SW480 (cell line): ENCODE results near the gene MRPS21.

Source experiments
- DNase-seq: peaks from one replicate; pipeline ENCODE4 v3.0.0-alpha.2; 2016; ENCODE audit warnings: low spot score

The MRPS21 gene

DNA sequence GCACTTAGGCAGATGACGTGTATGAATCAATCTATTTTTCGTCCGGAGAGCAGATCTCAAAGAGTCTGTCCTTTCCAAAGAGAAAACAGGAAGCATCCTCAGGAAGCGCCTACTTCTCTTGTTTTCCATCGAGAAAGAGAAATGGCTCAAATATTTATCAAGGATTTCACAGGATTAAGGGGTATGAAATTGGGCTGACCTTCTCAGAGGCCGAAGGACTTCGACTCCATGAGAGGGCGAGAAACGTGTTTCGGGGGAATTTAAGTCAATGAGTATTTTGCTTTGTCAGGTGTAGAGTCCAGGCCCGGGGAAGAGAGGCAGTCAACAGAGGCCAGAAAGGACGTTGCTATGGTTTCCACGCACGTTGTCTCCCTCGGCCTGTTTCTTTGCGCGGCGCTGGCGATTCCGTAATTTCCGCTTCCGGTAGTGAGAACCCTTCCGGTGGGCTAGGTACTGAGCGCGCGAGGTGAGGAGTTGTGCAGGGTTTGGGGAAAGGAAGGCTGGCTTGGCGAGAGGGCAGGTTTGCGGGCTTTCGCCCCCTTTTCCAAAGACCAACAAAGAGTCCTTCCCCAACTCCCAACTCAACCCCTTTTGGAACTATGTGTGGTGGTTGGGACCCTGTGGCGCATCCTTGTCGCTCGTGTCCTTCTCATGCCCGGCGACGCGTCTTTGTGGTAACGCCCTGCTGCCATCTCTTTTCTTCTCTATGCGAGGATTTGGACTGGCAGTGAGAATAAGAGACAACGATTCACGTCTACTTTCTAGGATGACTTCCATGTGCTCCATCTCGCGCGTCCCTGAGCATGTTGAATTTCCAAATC lies at the start of gene MRPS21:
Gene MRPS21, plus strand, starts transcription at position 429 of the 821 bp plus-strand sequence. CDS start 506 bp downstream, outside the sequence.
- DNase-seq: peak; percentile 51

DNA sequence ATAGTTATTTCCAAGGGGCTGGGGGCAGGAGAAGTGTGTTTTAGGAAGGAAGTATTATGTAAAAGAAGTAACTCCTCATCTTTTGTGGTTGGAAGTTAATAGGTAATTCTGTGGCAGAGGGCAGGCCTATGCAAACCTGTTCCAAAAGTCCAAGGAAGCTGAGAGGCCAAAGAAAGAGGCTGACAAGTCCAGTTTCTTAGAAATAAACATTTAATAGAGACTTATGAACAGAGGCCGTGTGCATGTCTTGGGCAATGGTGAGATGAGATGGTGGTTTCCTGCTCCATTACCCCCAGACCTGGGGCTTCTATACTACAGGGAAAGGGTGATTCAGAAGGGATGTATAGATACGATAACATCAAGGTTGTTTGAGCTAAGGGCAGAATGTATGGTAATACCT lies 43.7 kb upstream of the MRPS21 start:
- no peak for DNase-seq

DNA sequence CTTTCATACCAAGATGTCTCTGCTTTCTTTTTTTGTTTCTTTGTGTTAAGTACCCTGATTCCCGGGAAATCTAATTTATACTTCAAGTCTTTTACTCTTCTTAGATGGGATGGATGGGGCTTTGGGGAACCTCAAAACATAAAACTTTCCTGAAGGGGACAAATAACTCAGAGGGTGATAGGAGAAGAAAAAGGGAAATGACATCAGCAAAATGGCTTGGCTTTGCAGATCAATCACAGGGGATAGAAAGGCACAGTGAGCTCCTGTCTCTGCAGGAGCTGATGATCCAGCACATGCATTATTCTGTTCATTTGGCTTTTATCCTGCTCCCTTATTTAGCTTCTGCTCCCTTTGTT lies 37.5 kb upstream of the MRPS21 start:
- DNase-seq: no peak

DNA sequence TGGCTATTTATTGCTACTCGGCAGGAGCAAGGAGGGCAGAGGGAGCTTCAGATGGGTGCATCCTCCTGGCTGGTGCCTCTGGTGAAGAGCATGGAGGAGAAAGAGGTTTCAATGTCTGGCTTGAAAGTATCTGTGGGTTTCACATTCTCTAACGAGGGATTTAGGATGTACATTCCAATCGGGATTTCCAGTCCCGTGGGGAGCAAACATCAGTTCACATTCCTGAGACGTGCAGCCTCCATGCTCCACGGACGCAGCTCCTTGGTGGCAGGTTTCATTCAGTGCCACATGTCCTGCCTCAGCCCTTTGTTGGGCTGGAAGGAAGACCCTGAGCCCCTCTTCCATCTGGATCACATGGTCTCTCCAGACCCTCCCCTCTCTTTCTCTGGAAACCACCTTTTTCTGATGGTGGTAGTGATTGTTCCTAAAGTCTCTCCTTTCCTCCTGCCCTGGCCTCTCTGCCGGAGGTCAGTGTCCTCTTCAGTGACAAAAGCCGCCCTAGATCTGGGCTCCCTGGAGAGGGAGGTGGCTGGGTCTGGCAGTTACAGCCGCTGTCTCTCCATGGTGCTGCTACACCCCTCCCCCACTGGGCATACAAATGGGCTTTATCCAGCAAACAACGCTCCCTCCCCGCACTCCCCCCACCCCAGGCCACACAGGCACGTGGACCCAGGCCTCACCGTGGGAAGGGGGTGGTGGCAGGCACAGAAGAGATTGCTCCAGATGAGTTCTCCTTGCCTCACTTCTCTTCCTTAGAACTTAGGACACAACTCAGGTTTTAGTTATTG lies 36.9 kb upstream of the MRPS21 start:
- DNase-seq: no peak

DNA sequence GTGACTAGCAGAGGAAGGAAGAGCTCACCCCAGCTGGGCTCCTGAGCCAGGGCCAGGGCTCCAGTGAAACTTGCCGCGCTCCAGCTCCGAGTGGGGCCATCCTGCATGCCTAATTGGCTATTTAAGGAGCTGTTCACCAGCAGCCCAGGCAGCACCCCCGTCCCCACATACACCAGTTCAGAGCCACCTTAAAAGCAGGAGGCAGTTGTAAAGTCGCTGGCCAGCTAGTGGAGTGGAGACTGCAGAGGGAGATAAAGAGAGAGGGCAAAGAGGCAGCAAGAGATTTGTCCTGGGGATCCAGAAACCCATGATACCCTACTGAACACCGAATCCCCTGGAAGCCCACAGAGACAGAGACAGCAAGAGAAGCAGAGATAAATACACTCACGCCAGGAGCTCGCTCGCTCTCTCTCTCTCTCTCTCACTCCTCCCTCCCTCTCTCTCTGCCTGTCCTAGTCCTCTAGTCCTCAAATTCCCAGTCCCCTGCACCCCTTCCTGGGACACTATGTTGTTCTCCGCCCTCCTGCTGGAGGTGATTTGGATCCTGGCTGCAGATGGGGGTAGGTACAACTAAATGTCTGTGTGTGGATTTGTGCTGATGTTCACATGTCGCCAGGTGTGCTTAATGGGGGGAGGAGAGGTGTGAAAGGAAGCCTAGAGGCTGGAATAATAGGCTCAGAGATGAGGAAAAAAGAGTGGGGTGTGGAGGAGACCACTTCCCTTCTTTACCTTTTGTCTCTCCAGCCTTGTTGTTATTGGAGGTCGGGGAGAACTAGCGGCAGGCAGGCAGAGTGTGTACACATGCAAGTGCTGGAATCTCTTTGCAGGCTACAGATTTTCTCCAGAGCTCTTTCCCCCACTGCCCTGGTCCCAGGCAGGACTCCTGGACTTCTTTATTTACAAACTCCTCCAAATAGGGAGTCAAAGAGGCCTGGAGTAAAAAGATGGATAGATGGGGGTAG lies 35.8 kb upstream of the MRPS21 start, which contains the start of gene CA14:
Gene CA14, plus strand, starts transcription at position 151 of the 962 bp plus-strand sequence. Its CDS starts 355 bp downstream, at position 506.
- DNase-seq: no peak

DNA sequence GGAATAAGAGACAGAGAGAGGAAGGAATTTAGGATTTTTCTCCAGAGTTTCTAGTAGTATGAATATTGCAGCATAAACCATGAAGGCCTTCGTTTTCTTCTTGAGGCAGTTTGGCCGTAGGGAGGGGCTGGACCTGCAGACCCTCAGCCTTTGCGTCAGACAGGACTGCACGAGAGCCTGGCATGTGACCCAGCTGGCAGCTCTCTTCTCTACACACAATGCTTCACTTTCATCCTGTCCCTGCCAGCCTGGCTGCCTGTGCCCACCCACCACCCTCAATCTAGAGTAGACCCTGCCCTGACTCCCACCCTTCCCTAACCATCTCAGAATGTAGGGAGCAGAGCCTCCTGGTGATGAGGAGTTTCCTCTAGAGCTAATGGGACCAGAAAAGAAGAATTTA lies 34.4 kb upstream of the MRPS21 start:
- DNase-seq: no peak

DNA sequence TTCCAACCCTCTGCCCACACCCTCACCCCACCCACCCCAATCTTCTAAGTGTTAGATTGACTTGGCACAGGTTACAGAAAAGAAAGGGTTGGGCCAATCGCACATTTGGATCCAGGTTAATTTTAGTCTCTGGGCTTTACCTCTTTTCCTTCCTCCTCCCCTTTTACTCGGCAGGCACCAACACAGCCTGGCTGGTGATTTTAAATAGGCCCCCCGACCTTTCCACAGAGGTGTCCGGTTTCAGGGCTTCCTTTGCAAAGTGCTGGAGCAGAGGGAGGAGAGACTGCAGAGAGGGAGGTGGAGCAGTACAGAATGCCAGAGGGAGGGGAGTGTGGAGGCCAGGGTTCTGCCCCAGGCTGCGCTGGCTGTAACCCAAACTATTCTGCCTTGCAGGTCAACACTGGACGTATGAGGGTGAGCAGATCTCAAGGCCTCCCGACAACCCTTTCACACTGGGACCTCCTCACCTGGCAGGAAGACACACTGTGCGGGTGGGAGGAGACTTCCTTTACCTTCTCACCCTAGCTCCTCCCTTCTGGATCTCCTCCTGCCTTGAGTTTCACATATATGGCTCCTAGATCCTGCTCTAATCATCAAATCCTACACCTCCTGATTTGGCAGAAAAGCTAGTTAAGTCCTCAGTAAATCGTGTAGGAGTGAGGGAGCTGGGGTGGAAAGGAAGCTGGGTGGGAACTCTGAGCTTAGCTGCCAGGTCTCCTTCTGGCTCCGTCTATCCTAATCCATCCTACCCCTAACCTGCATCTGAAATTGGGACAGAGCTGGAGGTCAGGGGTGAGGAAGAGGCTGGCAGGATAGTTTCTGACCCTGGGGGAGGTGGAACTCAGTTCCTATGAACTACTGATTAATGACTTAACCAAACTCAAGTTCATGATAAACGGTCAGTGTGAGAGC lies 33.6 kb upstream of the MRPS21 start:
- peak; percentile 53 for DNase-seq

DNA sequence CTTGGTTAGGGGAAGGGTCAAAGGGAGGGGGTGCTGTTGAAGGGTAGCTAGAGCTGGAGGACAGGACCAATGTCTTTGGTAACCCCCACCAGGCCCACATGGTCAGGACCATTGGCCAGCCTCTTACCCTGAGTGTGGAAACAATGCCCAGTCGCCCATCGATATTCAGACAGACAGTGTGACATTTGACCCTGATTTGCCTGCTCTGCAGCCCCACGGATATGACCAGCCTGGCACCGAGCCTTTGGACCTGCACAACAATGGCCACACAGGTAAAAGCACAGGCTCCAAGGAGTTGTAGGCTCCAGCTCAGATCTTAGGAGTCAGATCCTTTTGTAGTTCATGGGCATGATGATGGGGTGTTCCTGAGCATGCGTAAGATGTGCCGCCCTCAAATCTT lies 32.3 kb upstream of the MRPS21 start:
- DNase-seq: no peak

DNA sequence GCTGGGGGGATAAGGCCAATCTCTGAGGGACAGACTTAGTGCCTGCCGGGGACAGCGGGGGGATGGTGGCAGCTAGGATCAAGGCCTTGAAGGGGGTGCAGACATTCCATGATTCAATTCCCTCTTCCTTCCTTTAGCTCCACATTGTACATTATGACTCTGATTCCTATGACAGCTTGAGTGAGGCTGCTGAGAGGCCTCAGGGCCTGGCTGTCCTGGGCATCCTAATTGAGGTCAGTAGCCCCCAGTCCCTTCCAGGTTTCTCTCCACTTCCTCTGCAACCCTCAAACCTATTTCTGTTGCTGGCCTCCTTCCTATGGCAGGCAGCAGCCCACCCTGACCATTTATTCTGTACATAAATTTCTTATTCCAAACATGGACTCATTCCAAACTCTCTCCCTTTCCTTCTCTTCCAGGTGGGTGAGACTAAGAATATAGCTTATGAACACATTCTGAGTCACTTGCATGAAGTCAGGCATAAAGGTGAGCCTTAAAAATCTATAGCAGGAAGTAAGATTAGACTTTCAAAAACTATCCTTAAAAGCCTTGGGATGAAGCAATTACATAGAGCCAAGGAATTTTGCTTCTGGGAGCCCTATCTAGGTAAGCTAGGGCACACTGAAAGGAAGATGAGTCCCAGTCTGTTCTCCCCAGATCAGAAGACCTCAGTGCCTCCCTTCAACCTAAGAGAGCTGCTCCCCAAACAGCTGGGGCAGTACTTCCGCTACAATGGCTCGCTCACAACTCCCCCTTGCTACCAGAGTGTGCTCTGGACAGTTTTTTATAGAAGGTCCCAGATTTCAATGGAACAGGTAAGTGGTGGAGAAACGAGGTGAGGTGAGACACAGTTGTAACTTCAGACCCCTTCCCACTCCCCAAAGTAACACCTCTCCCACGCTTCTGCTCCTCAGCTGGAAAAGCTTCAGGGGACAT lies 31.0 kb upstream of the MRPS21 start:
- DNase-seq: no peak

DNA sequence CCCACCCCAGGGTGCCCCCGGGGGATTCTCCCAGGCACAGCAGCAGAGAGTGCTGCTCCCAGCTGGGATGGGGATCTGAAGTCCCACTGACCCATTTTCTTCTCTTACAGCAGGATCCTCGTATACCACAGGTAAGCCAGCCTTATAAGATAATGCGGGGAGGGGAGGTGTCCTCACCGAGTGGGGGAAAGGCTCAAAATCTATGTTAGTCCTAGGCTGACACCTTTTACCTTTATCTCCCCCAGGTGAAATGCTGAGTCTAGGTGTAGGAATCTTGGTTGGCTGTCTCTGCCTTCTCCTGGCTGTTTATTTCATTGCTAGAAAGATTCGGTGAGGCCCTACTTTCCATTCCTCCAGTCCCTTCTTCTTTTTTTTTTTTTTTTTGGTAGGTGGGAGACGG lies 30.1 kb upstream of the MRPS21 start:
- DNase-seq: no peak

DNA sequence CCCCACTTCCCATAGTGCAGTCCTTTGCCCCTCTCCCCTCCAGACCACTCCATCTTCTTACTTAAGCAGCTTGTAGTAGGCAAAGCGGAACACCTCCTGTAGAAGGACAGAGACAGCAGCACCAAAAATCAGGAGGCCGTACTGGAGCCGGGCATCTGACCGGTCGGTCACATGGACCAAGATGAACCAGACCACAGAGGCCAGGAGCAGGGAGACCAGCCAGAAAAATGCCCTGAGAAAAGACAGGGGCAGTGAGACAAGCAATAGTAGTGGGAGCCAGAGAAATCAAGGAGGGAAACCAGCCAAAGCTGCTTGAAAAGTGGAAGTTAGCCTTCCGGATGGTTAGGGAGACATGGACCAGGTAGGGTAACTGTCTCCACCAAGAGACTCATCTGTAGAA lies 25.8 kb upstream of the MRPS21 start:
- DNase-seq: no peak

DNA sequence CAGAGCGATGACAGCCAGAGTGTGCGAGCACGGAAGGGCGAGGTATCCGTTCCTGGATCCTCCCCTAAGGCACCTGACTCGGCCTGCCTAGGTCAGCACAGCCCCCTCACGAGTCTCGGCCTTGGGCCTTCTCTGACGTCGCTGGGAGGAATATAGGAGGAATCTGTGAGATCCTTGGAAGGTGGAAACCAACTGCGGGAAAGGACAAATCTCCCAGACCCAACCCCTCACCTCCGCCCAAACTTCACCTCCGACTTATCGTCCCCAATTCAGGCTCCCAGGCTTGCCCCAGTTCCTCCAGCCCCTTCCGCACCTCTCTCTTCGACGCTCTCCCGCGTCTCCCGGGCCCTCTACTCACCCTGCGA lies 25.3 kb upstream of the MRPS21 start:
- peak; percentile 8 for DNase-seq

DNA sequence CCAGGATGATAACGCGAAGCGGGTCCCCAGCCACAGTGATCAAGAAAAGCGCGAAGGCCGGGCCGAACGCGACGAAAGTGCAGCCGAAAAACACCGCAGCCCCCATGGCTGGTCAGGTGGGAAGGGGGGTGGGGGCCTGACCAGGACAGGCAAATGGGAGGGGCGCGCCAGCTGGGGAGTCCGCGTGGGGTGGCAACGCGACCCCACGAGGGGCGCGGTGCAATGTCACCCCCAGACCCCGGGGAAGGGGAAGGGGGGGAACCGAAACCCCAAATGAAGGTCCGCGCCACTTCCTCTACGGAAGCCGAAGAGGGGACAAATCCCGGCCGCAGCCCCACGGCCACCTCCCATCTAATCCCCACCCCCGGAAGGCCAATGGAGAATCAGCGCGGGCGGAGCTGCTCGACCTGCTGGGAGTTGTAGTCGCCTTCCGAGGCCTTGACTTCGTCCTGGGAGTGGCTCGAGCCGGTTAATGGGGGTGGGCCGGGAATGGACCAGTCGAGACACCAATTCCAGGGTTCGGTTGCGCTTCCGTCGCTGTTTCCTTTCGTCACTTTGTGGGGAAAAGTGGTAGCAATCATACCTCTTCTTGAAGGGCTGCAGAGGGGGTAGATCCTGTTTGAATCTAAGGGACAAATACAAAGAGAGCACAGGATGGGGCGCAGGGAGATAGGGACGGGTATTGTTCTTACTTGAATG lies 24.8 kb upstream of the MRPS21 start, which contains the start of gene APH1A:
Gene APH1A, minus strand, starts transcription at position 312 of the 699 bp plus-strand sequence. Its CDS starts 206 bp downstream, at position 106.
- peak; percentile 92 for DNase-seq

DNA sequence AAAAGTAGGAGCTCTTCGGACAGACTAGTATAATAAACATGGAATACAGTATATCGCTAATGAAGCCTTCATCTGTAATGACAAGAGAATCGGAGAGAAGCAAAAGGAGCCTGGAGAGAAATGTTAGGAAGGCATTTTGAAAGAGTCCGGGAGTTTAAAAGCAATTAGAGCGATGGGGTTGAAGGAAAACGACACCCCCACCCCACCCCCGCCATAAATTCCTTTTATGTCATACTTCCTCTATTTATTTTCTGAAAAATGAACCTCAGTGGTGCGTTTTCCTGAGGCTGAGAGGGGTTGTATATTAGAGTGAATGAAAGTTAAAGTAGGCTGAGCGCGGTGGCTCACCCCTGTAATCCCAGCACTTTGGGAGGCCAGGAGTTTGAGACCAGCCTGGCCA lies 24.2 kb upstream of the MRPS21 start:
- no peak for DNase-seq

DNA sequence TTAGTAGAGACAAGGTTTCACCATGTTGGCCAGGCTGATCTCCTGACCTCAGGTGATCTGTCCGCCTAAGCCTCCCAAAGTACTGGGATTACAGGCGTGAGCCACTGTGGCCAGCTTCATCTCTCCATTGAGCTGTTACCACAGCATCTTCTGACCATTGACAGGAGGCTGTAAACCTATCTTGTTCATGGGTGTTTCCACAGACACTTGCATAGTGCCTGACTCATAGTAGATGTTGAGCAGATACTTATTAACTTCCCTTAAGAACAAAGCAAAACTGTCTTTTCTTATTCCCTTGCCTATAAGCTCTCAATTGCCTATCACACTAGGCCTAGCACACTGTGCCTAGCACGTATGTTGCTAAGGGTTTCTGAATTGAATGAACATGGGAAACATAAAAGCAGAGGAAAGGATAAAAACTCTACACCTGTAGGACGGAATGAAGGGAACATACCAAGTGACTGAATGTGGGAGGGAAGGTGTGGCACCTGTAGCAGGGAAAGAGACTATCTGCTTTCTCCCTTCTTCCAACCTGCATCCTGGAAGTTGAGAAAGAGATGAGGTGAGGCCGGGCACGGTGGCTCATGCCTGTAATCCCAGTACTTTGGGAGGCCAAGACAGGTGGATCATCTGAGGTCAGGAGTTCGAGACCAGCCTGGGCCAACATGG lies 22.2 kb upstream of the MRPS21 start:
- no peak for DNase-seq

DNA sequence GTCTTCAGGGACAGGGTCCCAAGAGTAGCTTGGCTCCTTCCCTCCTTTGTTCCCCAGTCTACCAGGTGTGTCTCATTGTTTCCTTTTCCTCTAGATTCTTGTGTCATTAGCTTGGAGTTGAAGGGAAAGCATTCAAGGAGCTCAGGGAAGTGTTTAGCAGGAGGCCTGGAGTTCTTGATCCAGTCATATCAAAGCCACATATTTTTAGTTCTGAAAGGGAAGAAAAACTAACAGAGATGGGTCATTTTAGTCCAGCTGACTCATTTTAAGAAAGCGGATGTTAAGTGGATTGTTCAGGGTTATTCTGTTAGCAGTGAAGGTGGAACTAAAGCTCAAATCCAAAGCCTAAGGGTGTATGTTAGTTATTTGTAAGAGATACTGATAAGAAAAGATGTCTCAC lies 20.4 kb upstream of the MRPS21 start:
- DNase-seq: no peak

DNA sequence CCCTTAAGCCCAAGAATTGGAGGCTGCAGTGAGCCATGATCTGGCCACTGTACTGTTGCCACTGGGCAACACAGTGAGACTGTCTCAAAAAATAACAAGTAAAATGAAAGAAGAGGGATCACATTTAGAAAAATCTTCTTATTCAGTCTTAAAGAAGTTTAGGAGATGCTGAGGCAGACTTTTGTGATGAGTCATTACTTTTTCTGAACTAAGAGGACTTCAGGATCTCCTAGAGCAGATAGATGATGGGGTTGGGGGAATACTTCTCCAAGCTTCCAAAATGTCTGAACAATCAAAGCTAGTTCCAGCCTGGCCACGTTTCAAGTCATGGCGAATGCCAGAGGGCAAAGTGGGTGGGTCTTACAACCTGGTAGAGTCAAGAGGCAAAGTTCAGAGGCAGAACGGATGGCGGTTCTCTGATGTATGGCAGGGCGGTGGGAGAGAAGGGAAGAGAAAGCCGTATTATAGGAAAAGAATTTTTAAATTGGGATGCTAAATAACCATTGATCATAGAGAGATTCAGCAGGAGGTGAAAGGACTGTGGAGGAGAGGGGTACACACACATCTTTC lies 13.4 kb upstream of the MRPS21 start:
- DNase-seq: no peak

DNA sequence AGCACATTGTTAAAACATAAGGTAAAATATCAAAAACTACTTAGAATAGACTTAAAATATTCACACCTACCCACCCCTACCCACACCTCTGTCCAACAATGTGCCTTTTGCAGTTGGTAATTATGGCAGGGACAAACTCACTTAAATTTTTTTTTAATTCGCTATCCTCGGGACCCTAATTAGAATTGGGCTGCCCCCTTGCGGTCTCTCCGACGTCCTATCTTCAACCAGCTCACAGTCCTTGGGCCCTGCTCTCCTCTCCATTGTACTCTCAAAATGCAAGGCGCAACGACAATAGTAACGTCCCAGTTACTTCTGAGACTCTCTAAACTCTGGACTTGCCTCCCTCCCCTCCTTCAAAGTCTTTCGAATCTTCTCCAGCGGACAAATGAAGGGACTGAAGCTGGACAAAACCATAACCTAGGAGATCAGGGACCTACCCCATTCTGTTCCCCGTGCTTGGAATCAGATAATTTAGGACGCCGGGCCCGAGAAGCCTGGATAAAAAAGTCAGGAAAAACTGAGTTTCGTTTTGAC lies 12.4 kb upstream of the MRPS21 start:
- DNase-seq: no peak
